NCI-H187 treated with DMSO at 0.1 percent for 48 hours (cell line): Measurements from ENCODE around the gene SYT1.
"Not testable (repeated sequence)": the region's sequence is repeated elsewhere in the genome, so short reads cannot be mapped to it uniquely, and the experiment has no call there.

Experiments
- DNase-seq: peaks from one replicate; lab custom pipeline; 2025; lab: John Stamatoyannopoulos, UW

Gene SYT1

DNA sequence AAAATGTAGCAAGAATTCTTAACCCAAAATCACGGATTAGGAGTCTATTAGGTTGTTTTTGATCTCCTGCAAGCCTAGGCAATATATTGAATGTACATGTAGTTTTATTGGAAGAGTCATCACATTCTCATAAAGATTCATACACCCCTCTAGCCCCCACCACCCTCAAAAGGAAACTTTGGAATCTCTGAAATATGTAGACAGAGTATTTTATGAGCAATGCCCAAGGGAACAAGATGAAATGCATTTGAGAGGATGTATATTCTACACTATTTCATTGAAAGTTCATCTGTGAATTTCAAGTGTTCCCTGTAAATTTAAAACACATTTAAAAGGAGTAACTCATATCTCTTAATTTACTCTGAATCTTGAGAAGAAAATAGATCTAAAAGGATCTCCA, 103.7 kb downstream of the SYT1 start:
- DNase-seq, result no peak

DNA sequence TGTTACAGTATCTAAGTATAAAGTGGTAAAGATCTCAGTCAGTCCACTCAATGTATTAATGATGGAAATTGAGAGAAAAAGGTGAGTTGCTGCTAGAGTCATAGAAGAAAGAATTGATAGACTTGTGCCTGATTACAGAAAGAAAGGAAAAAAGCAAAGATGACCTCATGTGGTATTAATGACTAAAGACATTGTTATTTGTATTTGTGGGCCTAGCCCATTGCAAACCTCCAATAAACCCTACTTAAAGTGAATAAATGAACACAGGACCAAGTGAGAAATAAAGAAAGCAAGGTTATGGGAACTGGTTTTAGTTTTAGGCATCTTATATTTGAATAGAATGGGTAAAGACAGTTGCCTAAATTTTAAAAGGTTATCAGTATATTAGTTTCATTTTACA, 105.5 kb downstream of the SYT1 start:
- DNase-seq, result no peak

DNA sequence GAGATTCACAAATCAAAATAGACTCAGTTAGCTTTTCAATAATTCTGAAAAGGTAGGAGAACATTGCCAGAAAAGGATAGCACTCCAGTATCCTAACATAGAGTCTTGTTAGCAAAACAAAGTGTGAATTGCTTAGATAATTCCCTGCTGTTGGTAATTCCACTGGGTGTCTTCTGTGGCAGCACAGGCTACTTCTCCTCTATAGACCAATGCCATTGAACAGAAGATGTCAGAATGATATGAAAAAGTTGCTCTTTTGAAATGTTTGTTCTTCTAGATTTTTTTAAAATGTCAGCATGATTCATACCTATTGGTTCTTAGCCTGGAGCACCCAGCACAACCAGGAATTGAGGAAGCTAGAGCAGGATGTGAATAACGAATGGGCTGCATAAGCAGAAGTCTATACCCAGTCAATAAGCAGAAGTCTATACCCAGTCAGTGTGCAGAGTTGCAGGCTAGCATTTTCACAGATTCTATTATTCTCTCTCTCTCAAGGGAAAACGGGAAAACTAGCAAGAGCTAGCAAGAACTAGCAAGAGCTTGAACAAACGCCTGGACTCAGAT, 112.8 kb downstream of the SYT1 start:
- DNase-seq, result no peak

DNA sequence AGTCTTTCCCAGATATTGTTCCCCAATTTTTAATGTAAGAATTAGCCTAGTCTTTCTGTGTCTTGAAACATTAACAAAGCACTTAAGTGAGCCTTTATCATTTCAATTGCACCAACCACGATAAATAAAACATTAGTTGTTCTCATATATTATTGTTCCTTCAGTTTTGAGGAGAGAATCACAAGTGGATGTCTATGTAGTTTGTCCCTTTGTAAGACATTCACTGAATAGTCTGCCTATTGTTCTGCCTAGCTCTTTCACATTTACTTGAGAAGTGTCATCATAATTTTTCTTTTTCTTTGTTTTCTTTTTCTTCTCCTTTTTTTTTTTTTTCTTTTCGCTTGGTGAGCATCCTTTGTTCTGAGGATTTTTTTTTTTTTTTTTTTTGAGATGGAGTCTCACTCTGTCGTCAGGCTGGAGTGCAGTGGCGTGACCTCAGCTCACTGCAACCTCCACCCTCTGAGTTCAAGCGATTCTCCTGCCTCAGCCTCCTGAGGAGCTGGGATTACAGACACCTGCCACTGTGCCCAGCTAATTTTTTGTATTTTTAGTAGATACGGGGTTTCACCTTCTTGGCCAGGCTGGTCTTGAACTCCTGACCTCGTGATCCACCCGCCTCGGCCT, 129.7 kb downstream of the SYT1 start:
- DNase-seq, result no peak

DNA sequence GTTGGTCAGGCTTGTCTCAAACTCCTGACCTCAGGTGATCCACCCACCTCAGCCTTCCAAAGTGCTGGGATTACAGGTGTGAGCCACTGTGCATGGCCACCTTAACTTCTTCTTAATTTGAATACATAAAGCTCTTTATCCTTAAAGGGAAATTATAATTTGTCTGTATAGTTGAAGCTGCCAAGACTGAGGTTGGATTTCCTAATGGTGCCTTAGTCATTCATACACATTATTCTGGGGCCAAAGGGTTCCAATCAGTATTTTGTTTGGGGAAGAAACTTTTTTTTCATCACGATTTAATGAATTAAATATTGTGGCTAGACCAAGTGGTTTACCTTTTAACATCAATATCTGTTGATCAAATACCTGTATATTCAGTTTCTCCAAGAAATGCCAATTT, 135.9 kb downstream of the SYT1 start:
- DNase-seq, result no peak

DNA sequence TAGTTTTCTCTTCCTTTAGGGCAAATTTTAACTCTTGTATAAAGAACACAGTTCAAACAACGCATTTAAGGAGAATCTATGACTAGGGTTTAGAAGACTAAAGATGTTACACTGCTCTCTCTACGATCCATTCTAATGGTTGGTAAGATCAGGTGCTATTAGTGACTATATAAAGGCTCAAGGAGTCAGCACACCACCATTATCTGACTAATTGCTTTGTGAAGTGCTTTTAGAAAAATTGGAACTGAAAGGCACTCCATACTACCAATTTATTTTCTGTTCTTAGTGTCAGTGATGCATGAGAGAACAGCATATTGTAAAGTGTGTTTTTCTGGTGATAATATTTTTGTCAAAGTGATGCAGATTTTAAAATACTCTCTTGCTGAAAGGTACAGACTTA, 136.8 kb downstream of the SYT1 start:
- DNase-seq, result peak; percentile 94

DNA sequence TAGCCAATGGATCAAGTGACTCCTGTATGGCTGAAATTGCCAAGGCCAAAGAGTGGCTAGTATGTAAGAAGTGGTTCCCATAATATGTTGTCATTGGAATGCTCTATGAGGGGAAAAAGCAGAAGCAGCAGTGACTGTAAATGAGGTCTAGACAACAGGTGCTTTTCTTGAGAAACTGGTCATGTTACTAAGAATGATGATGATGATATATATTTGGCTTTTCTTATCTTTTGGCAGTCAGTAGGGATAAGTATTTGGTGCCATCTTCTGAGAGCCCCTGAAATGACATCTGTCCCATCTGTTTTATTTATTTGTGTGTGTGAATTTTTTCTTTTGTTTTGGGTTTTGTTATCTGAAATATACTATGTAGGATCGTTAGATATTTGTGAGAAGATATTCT, 141.7 kb downstream of the SYT1 start:
- DNase-seq, result no peak

DNA sequence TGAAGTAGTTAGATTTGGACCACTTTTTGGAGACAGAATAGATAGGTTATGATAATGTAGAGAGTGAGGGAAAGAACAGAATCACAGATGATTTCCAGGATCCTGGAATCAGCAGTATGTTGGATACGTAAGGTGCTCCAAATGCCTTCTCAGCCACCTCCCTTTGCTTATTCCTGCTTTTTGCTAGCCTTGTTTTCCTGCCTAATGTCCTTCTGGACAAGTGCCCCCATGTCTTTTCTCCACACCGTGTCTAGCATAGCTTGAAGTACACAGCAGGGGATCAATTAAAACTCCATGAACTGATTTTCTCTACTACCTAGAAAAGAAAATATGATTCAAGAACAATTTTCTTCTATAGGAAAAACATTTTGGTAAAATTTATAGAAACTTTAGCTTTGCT, 144.0 kb downstream of the SYT1 start:
- no peak for DNase-seq

DNA sequence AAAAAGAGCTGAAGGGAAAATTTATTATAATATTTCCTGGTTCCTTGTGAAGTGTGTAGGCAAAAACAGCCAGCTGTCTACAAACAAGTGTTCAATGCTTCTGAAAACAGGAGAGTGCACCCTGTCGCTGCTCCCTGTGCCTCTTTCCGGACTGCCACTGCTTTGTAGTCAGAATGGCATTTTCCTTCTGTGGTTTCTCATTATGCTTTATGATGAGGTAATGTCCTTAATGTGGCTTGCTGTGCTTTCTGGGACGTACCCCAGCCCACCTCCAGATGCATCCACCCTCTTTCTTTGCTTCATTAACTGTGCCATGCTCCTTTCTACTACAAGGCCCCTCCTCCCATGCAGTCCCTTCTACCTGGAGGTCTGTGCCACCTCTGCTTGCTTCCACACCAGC, 148.1 kb downstream of the SYT1 start:
- peak; percentile 74 for DNase-seq

DNA sequence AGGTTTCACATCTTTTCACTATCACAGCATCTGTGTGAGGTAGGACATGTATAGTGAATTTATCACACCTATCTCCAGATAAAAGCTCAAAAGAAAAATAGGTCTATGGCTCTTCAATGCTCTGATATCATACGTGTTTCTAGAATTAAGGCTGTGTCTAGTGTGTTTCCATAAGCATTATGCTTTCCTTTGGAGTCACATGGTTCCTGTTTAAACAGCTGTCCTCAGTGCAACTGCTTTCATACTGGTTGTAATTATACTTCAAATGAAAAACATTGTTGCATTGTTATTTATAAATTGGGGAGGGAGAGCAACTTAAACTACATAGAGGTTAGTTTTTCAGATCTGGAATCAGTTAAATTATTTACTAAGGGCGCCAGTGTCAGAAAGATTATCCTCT, 151.6 kb downstream of the SYT1 start:
- peak; percentile 39 for DNase-seq

DNA sequence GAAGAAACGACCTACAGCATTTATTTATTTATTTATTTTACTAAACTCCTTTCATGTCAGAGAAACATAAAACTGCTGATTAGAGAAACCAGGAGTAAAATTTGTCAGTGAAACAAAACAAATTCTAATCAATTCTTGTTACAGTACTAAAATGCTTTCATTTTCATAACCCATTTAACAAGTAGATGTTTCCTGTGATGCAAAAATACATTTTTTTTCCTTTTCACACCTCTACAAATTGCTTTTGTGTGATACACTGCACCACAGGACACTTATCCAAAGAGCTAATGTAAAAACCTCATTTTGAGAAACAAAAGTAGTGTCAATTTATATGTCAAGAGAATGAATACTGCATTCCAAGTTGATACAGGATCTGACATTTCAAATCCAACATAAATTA, 155.1 kb downstream of the SYT1 start:
- DNase-seq, result no peak

DNA sequence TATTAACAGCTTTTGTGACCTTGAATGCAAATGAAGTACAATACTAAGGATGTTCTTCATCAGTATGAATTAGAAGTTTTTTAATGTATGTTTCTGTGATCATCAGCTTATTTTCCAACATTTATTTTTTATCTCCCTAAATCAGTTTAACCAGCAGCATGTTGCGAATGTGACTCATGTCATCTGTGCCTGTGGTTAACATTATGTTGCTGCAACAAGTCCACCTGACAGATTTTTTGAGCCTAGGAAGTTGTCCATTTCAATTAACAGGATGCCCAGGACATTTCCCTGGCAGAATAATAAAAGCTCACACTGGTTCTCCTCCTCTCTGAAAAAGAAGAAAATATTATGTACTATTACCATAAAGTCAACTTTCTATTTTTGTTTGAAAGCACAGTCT, 155.5 kb downstream of the SYT1 start:
- no peak for DNase-seq

DNA sequence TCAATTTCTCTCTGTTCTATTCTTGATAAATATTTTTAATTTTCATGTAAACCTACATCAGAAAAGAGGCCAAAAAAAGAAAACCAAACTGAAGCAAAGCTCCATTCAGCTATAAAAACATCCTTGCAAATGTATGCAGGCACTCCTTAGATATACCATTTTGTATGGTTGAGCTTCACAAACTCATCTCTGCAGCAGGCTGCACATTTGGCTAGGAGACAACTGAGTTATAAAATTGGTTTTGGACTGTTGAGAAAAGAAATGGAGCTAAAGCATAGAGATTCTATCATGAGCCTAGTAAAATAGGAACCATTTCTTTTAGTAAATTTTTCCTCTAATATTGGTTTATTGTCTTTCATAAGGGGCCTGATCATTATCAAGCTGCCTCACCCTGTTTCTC, 156.4 kb downstream of the SYT1 start:
- DNase-seq, result no peak

DNA sequence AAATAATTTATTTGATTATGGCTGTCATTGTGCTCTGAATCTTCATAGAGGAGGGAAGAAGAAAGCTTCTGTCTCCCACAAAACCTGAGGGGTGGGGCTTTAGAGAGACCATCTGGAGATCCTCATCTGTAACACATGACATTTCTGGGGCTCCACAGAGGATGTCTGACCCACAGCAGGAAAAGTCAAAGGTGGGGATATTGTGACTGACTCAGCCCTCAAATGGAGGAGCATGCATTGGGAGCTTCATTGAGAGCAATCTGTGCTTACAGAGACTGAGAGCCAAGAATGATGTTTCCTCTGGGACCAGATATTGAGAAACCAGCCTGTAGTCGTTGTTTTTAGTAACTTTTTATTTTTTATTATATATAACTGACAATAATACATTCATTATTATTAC, 158.7 kb downstream of the SYT1 start:
- DNase-seq, result no peak

DNA sequence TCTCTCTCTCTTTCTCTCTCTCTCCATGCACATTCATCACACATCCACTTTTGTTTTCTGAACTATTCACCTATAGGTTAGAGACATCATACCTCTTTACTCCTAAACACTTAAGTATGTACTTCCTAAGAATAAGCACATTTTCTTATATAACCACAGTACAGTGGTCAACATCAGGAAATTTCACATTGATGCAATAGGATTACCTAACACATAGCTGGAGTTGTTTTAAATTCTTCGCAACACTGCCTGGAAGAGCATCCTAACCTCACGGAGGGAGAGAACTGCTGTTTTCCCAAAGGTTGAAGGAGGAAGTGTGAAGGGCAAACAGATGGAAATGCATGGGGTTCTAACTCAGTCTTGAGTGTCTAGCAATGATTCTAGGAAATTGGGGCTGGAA, 159.2 kb downstream of the SYT1 start:
- no peak for DNase-seq

DNA sequence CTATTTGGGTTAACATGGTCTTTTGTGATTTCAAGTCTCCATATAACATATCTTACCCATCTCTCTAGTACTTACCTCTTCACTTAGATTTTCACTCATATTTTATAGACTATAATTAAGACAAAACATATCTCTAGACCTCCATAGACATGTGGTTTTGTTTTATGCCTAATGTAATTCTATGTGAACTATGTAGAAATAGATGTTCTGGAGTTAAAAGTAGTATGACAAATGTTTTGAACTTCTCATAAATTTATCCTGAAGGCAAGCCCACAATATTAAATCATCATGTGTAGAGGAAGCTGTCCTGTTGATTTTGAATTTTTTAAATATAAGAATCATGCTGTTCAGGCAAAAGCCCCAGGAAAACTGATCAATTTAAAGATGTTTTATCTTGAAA, 169.2 kb downstream of the SYT1 start:
- DNase-seq, result no peak

DNA sequence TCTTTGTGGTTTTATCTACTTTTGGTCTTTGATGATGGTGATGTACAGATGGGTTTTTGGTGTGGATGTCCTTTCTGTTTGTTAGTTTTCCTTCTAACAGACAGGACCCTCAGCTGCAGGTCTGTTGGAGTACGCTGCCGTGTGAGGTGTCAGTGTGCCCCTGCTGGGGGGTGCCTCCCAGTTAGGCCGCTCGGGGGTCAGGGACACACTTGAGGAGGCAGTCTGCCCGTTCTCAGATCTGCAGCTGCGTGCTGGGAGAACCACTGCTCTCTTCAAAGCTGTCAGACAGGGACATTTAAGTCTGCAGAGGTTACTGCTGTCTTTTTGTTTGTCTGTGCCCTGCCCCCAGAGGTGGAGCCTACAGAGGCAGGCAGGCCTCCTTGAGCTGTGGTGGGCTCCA, 180.2 kb downstream of the SYT1 start:
- DNase-seq, result not testable (repeated sequence)

DNA sequence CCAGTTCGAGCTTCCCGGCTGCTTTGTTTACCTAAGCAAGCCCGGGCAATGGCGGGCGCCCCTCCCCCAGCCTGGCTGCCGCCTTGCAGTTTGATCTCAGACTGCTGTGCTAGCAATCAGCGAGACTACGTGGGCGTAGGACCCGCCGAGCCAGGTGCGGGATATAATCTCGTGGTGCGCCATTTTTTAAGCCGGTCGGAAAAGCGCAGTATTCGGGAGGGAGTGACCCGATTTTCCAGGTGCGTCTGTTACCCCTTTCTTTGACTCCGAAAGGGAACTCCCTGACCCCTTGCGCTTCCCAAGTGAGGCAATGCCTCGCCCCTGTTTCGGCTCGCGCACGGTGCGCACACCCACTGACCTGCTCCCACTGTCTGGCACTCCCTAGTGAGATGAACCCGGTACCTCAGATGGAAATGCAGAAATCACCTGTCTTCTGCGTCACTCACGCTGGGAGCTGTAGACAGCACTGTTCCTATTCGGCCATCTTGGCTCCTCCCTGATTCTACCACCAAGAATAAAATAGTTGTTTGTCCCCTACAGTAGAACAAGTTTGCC, 180.7 kb downstream of the SYT1 start:
- DNase-seq, result not testable (repeated sequence)

DNA sequence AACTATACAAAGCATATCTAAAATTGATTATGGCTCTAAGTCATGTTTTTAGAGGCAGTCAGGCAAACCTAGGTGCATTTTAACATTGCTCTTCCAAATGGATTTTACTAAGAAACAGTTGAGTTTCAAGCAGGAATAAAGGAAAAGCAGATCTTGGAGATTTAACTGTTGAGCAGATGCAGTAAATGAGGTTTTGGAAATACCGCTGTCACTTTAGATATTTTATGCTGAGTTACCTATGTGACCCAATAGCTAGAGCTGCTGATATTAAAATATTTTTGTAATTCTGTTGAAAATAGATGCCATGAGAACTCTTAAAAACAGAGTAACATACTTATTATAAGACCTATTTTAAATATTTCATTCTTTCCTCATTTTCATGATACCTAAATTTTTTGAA, 181.4 kb downstream of the SYT1 start:
- no peak for DNase-seq

DNA sequence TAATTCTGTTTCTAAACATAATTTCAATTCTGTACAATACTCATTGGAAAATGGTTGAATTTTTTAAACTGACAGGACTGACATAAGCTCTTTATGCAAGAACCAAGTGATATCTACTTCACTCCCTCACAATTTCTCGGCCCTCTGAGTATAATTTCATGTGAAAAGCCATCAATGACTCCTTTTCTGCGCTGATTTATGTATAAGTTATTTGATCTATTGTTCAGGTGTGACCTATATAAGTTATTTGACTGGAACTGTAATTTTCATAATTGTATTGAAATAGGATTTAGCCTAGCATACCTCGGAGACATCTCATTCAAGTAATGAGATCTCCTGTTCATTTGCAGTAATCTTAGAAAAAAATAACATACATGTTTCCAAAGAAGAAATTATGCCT, 184.4 kb downstream of the SYT1 start:
- no peak for DNase-seq

DNA sequence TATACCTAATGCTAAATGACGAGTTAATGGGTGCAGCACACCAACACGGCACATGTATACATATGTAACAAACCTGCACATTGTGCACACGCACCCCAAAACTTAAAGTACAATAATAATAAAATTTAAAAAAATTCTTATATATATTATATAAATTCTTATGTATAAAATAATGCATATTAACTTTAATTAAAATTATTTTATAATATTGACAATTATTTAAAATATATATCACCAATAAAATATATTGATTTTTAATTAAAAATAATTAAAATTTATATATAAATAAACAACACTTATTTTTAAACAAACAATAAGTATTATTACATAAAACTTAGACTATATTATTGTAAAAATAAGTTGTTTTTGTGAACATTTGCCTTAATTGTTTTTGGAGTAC, 188.8 kb downstream of the SYT1 start:
- no peak for DNase-seq

DNA sequence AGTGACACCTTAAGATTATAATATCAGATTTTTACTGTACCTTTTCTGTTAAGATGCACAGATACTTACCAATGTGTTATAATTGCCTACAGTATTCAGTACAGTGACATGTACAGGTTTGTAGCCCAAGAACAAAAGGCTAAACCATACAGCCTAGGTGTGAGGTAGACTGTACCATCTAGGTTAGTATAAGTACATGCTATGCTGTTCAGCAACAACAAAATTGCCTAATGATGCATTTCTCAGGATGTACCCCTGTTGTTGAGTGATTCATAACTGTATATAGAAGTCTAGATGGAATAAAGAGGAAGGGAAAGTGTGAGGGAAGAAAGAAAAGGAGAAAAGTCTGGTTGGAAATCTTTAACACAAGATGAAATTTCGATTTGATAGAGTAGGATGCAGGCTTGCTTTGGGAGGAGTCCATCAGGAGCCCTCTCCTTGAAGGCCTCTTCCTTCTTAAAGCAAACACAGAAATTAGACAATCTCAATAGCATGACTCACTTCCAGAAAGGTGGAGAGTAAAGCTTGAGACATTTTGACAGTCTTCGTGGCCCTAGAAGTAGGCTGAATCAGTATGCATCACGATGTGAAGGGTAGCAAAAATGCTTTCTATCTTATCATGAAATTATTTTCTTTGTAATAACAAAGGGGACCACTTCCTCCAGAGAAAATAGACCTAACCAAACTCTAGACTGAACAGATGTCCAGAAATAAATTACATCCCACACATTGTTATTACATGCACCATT, 191.5 kb downstream of the SYT1 start:
- DNase-seq, result no peak

DNA sequence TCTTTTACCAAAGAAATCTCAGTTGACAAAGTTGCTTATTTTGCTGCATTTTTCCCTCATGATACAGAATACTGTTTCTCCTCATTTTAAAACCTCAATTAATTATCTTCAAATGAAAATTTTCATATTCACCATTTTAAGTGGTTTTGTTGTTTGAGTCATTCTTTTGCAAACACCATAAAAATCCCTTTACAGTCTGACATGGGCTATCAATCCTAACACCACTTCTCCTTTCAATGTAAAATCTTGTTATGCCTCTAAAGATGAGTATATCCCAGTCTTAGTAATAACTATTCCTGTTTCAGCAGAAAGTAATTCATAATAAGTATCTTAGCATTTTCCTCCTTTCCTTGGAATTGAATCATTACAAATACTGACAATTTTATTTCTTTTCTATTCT, 192.2 kb downstream of the SYT1 start:
- DNase-seq, result no peak

DNA sequence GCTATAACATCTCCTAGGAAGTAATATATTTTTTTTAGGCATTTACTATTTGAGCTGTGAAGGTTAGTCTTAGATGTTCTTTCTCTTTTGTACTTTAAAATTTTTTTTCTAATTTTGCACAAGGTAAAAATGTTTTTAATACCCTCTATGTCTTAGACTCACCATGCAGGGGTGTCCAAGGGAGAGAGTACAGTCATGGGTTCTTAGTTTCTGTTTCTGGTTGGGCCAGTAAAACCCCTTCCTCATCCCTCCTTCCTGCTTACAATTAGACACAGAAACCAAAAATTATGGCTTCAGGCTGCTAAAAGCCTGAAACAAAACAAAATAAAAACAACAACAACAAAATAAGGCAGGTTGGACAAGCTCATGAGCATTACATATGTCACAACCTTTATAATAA, 193.0 kb downstream of the SYT1 start:
- DNase-seq, result no peak
